ELR (cell line): ENCODE measurements around the gene PIM3.

Experiments
- DNase-seq: peaks from one replicate; pipeline ENCODE4 v3.0.0-alpha.2; 2015; ENCODE audit warnings: low read depth

The PIM3 gene

DNA sequence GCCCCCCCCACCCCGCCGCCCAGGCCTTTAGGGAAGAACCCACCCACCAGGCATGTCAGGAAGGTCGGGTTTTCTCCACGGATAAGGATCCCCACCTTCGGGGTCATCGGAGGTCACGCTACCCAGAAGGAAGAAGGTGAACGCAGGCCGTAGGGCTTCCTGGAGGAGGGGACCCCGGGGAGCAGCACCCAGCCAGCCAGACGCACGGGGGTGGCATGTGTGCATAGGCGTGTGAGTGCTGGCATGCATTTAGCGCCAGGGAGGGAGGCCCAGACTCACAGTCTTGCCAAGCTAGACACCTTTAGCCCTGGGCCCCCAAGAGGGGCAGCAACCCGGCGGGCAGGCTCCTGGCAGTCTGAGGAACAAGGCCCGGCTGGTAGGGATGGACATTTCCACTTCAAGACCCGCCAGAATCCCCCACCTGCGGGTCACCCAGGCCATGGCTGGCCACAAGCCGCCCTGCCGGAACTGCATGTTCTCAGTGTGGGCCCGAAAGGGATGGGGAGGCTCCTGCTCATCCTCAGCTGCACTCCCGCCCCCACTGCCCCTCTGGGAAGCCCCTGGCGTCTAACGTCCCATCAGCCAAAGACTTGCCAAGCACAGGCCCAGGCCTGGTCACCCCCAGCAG, 16.7 kb upstream of the PIM3 start:
- DNase-seq, result no peak

DNA sequence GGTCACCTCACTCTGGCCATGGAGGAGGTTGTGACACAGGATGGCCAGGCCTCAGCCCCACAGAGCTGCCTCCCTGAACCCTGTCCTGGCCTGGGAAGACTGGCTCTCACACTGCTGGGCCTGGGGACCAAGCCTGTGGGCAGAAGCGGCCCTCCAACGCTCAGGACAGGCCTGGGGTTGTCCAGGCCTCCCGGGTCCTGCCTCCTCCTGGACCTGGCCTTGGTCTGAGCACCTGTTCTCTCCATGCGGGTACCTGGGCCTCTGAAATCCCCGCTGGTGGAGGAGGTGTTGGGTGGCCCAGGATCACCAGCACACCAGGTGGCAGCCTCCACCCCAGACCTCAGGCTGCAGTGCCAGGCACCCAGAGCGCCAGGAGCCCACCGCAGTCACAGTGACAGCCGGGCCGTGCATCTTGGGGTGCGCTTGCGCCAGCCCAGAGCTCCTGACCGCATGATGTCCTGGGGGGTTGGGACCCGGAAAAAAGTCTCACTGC, 16.1 kb upstream of the PIM3 start:
- DNase-seq, result no peak

DNA sequence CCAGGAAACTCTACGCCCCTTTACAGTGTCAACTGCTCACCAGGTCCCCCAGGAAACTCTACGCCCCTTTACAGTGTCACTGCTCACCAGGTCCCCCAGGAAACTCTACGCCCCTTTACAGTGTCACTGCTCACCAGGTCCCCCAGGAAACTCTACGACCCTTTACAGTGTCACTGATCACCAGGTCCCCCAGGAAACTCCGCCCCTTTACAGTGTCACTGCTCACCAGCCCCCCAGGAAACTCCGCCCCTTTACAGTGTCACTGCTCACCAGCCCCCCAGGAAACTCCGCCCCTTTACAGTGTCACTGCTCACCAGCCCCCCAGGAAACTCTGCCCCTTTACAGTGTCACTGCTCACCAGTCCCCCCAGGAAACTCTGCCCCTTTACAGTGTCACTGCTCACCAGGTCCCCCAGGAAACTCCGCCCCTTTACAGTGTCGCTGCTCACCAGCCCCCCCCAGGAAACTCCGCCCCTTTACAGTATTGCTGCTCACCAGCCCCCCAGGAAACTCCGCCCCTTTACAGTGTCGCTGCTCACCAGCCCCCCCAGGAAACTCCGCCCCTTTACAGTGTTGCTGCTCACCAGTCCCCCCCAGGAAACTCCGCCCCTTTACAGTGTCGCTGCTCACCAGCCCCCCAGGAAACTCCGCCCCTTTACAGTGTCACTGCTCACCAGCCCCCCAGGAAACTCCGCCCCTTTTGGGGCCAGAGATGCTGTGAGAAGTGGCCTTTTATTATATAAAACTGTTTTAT, 15.4 kb upstream of the PIM3 start:
- DNase-seq, result peak; percentile 38

DNA sequence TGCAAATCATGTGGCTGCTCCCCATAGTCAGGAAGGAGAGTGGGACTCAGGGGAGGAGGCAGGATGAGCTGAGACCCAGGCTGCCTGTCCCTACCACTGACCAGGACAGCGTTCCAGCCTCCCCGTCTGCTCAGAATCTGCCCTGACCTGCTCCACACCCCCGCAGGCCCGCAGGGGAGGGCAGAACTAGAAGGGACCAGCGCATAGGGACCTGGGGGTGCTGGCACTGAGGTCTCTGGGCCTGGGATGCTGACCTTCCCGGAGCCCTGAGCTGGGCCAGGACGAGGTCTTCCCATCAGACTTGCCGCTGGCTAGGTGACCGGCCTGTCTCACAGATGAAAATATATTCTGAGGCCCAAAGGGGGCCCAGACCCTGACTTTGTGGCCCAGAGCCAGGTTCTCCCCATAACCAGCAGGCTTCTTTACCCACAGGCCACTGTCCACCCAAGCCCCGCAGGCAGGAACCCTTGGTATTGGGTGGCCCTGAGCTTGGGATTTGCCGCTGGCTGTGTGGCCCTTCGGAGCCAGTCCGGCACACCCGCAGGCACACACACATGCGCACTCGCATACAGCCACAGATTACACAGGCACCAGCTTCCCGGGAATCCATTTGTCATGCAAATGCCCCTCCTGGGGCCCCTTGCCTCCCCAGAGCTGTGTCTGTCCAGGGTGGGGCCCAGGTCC, 13.8 kb upstream of the PIM3 start:
- DNase-seq, result no peak

DNA sequence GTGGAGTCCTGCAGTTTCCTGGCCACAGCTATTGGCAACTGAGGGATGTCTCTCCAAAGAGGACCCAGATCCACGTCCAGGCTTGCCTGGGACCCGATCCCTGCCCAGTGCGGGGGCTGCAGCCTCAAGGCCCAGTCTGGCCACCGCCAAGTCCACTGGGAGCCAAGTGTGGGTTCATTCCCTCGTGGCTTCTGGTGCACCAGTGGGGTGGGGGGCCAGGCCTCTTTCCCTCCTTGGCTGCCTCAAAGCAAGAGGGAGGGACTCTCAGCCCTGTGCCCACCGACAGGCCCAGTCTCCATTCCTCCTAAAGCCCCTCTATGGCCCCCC, 13.3 kb upstream of the PIM3 start:
- no peak for DNase-seq

DNA sequence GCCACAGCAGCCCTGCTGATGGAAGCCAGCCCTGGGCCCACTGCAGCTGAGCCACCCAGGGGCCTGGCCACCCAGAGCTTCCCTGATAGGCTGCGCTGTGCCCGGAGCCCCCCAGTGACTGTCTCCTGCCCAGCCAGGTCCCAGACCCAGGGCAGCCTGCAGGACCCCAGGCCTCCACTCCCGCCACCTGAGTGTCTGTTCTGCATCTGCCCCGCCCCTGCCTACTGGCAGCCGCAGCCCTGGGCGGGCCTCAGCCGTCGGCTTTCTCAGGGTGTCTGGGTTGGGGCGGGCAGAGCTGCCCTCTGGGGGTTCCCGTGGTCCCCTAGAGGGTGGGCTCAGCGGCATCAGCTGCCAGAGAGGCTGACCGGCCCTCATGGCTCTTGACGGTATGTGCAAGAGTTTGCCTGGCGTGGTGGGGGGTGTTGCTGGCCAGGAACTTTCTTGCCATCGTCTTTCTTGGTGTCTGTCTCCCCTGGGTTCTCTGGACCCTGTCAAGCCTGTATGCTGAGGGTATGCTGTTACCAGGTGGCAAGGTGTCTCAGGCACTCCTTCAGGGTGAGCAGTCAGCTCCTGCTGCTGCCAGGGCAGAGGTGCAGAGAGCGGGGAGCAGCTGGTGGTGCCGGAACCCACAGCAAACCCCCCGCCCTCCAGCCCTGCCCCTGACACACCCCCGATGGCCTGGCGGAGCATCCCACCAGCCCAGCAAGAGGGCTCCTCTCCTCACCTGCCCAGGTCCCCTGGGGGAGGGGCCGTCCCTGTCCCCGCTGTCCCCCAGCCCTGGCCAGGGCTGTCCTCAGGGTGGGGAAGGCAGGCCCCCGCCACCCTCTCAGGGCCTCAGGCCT, 12.2 kb upstream of the PIM3 start:
- no peak for DNase-seq

DNA sequence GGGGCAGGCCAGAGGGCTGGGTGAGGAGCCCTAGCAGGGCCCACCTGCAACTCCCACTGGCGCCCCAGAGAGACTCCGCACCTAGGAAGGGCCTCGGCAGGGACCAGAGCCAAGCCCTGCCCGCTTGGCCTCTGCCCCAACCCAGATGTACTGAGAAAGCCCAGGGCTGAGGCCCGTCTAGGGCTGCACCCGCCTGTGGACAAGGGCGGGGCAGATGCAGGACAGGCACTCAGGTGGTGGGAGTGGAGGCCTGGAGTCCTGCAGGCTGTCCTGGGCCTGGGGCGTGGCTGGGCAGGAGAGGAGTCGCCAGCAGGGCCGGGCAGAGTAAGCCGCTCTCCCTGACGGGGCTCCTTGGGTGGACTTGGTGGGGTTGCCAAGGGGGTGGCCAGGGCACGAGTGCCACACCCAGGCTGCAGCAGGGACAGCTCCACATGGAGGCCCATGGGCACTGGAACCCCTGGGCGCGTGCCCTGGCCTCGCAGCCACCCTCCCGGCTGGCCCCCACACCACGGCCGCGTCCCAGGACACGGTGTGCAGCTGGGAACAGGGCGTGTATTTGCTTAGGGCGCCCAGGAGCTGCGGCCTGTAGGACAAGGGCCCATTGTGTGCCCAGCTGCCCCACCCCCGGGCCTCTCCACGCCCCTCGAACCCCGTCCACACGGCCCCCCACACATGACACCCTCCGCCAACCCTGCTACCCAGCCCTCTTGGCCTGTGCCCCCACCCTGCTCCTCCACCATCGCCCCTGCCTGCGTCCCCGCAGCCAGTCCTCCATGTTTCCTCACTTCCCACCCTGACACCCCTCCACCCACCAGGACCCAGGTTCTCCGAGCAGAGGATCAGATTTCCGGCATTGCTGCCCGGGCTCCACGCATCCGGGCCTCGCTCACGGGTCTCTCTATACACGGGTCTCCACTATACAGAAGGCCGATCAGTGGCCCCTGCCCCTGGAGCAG, 11.3 kb upstream of the PIM3 start:
- no peak for DNase-seq

DNA sequence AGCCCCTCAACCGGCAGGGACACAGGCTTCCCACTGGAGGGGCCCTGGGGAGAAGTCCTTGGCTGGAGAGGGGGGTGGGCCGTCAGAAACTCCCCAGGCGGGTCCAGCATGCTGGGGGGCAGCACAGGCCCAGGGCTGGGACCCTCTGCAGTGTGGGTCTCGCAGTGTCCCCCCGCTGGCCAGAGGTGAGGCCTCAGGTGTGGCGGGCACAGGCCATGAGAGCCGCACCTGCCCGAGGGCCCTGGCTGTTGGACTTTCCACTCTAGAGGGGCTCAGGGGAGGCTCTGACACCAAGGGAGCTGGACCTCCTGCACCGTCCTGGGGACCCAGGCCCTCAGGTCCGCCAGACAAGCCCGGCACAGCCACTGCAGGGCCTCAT, 10.7 kb upstream of the PIM3 start:
- no peak for DNase-seq

DNA sequence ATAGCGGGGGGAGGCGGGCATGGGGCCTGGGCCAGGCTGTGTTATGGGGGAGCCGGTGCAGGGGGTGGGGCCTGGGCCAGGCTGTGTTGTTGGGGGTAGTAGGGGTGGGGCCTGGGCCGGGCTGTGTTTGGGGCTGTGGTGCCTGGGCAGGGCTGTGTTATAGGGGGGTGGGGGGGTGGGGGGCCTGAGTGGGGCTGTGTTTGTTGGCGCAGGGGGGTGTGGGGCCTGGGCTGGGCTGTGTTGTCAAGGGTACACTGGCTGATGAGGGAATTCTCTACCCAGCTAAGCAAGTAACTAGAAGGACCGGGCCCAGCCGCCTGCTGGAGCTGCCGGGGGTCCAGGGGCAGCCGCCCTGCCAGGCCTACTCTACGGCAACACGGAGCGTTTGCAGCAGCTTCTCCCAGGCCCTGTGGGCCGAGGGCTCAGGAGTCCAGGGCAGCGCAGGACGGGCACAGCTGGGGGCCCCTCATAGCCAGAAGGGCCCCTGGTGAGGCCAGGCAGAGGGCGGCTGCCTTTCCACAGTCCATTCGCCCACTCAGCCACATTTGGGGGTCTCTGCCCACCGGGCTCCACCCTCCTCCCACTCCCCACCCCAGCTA, 10.1 kb upstream of the PIM3 start:
- no peak for DNase-seq

DNA sequence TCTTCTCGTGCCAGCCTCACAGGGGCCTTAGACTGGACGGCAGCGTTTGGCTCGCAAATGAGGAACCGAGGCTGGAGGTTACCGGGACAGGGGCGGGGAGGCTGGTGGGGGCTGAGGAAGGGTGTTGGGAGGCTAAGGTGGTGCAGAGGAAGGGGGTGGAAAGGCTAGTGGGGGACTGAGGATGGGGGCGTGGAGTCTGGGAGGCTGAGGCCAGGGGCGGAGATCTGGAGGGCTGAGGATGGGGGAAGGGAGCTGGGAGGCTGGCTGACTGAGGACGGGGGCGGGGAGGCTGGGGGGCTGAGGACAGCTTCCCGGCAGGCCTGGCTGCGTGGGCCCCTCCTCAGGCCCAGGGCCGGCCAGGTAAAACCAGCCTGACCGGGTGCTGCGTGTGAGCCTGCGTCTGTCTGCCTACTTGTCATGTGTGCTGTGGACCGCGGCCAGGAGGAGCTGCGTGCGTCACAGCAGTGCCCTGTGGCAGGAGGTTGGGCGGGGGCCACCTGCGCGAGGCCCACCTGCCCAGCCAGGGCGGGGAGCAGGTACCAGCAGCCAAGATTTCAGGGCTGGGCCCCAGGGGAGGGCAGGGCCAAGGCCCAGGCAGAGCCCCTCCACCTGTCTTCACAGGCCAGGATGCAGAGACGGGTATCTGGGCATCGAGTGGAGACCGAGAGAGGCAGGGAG, 9.4 kb upstream of the PIM3 start:
- DNase-seq, result no peak

DNA sequence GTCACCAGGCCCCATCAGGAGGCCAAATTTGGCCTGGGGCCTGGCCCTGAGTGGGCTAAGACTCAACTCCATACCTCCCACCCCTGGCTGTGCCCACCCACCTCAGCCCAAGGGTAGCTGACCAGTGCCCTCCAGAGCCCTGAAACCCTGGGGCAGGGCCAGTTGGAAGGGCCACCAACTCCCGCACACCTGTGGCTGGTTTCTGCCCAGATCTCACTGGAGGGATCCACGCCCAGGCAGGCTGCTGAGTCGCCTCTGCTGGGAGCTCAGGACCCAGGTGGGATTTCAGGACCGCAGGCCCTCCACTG, 8.9 kb upstream of the PIM3 start:
- DNase-seq, result no peak

DNA sequence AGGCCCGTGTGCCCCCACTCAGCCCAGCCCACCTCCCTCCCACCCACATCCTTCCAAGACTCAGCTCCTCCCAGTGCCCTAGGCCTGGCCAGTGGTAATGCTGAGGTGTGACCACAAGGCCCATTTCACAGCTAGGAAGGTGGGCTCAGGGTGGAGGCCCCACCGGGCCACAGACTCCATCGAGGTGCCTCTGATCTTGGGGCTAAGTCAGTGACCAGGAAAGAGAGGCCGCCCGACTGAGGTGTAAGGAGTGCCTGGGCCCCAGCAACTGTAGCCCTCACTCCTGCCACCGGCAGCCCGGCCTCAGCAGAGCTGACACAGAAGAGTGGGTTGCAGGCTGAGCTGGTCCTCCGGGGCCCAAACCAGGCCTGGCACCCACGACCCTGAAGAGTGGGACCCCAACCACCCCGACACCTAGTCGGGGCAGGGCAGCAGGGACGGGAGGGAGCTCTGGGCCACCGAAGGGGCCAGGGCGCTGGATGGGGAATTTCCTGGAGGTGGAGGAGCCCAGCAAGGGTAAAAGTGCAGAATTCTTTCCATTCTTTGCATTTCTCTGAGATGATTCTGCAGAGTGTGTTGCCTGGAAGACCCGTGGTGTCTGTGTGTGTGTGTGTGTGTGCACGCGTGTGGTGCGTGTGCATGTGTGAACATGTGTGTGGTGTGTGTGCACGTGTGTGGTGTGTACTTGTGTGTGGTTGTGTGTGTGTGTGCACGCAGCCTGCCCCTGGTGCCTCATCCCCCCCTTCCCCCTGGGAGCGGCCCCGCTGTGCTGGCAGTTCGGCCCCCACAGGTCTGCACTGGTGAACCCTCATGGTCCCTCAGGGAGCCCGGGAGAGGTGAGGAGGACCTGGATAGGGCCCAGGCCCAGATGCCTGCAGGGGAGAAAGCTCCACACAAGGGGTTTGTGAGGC, 8.3 kb upstream of the PIM3 start:
- peak; percentile 83 for DNase-seq

DNA sequence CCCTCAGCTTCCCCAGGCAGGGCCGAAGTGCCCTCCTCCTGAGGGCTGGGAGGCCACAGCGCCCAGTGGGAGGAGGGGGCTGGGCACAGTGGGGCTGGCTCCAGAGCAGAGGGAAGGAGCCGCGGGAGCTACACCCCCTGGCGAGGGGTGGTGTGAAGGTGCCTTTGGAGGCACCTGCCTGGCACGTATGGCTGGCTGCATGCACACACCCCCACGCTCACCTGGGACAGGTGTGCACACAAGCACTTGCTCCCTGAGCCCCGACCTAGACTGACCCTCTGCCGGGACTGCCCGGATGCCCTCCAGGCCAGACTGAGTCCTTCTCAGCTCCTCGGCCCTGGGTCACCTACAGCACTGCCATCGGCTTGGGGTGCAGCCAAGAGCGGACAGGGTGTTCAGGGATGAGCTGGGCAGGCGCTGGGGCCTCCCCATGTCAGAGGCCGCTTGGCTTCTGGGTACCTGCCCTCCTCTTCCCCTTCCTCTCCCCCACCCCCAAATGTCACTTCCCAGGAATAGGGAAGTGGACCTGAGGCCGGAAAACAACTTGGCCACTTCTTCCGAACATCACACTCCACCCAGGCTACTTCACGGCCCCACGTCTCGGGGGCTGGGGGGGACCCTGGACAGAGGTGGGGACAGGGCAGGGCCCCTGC, 7.4 kb upstream of the PIM3 start:
- DNase-seq, result no peak

DNA sequence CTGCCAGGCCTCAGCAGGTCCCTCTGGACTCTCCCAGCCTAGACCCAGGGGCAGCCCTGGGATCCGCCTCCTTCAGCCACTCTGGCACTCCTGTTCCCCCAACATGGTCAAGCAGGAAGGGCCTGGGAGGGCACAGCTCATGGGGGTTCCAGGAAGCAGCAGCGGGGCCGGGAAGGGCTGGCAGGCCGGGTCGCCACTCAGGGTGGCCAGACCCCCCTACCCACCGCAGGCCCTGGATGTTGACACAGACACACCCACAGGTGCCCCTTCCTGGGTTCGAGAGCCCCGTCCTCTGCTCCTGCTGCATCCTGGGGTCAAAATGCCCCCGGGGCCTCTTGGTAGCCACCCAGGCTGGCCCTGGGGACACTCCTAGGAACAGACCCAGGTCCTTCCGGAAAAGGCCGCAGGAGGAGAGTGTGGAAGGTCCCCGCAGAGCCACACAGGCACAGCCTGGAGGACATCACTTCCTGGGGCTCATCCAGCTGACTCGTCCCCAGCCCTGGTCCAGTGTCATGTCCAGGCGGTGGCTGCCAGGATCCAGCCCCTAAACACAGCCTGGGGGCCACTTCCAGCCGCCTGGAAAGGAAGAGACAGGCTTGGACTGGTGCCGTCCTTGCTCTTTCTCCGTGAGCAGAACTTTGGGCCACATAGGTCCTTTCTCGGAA, 6.8 kb upstream of the PIM3 start:
- DNase-seq, result no peak

DNA sequence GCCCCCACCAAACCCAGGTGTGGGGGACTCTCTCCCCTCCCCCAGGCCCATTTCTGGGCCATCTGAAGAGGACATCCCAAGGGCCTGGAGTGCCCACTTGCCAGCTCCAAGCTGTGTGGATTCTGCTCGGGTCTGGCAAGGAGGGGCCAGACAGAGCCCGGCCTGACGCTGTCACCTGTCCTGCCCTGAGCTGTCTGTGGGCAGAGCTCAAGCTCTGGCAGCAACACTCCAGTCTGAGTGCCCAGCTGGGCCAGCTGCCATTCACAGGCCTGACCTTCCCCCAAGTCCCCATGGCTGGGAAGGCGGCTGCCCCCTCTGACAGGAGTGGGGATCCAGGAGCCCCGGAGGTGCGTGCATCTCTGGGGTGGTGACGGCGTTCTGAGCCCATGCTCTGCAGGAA, 6.2 kb upstream of the PIM3 start:
- DNase-seq, result no peak

DNA sequence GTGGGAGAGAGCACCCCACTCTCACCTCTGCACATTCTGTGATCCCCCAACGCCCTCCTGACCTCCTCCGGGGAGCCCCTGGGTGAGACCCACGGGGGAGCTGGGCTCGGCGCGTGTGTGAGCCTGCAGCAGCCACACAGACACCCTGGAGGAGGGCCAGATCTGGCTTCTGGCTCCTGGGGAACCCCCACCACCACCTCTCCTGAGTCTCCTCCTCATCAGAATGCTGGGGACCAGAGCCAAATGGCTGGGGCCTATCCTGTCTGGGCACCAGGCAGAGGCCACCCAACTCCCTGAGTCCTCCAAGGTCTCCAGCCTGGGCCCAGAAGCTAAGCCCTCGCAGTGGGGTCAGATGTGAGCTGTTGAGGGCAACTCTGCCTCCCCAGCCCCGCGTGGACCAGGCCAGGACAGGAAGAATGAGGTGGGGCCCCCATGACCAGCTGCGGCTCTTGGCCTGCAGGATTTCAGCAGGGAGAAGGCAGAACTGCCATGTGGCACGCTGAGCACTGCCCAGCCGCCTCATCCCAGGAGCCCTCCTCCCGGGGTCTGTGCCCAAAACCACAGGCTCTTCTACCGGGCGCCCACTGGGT, 5.5 kb upstream of the PIM3 start:
- no peak for DNase-seq

DNA sequence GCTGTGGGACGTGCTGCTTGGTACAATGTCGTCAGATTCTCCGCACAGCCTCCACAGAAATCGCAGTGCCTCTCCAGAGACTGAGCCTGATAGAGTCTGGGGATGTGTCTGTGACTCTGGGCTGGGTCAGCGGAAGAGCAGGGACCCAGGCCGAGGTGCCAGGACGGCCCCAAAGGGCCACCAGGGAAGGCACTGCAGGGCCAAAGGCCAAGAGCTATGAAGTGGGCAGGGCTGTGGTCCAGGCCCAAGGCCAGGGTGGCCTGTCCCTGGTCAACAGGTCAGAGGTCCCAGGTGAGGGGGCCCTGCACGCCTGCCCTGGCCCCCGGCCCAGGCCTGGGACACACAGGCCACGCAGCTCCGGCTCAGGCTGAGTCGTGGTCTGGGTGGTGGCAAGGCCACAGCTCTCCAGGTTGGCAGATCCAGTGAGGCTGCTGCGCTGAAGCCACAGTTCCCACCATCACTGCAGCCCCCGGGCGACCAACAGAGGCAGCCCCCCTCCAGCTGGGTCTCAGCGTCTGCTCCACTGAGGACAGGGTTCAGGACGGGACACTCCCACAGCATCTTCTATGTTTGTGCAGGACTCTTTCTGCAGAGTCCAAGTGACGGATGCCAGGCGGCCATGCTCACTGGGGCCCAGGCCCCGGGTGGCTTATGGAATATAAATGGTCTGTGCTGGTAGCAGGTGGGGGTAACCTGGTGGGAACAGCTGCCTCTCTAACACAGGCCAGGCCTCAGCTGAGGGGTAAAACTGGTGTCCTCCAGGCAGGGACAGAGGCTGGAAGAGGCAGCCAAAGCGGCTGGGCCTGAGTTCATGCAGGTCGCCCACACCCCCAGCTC, 4.8 kb upstream of the PIM3 start:
- no peak for DNase-seq
